ENCODE results near the gene SCNN1B. TPM values are rescaled to one million over a fixed set of nuclear protein-coding genes. Genes with fewer than 3 reads are reported as not detected.

Gene SCNN1B
- total RNA-seq, 1 donor from 2014 or later: not detected

DNA sequence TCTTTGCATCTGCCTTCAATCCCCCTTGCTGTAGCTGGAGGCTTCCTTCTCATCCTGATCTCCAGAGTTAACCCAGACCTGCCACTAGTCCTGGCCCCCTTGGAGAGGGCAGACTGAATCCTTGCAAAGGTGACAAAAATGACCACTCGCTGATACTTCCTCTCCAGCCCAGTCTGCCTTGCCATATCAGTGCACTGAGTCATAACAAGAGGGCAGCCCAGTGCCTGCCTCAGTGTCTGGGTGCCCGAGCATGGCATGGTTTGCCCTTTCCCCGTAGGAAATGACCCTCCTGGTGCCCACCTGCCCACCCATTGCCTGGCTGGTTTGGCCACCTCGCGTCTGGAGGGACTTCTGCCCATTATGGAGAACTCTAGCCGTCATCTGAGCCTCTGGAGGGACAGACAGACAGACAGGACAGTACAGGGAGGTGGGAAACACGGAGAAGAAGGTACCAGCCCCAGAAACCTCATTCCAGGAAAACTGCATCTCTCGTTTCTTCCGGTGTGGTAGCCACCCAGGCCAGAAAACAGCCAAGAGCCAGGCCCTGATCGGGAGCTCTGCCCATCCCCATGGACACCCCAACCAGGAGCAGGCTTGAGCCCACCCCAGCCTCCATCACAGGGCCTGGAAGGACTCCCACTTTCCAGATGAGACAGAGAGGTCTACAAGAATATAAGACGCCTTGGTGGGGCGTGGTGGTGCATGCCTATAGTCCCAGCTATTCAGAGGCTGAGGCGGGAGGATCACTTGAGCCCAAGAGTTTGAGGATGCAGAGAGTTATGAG, 71.5 kb downstream of the SCNN1B start:
- H3K27ac ChIP-seq (replicated peaks): no peak overlapping the region
- peaks cover 56% of the 10 kb centered on the region for H3K27me3 ChIP-seq (ENCODE audit: low read depth)
- TF ChIP-seq, protein P1, sequence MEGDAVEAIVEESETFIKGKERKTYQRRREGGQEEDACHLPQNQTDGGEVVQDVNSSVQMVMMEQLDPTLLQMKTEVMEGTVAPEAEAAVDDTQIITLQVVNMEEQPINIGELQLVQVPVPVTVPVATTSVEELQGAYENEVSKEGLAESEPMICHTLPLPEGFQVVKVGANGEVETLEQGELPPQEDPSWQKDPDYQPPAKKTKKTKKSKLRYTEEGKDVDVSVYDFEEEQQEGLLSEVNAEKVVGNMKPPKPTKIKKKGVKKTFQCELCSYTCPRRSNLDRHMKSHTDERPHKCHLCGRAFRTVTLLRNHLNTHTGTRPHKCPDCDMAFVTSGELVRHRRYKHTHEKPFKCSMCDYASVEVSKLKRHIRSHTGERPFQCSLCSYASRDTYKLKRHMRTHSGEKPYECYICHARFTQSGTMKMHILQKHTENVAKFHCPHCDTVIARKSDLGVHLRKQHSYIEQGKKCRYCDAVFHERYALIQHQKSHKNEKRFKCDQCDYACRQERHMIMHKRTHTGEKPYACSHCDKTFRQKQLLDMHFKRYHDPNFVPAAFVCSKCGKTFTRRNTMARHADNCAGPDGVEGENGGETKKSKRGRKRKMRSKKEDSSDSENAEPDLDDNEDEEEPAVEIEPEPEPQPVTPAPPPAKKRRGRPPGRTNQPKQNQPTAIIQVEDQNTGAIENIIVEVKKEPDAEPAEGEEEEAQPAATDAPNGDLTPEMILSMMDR (IDR thresholded peaks at IDR 0.05; ENCODE audit: borderline replicate concordance): no peak
- no peaks in the 10 kb centered on the region for H3K36me3 ChIP-seq
- H3K9me3 ChIP-seq (replicated peaks): no peaks in the 10 kb centered on the region
- no peak for DNase-seq
- no peak overlapping the region for H3K4me3 ChIP-seq
- intact Hi-C loops (cut with micrococcal nuclease): no loop called here
- no peaks in the 10 kb centered on the region for H3K4me1 ChIP-seq

DNA sequence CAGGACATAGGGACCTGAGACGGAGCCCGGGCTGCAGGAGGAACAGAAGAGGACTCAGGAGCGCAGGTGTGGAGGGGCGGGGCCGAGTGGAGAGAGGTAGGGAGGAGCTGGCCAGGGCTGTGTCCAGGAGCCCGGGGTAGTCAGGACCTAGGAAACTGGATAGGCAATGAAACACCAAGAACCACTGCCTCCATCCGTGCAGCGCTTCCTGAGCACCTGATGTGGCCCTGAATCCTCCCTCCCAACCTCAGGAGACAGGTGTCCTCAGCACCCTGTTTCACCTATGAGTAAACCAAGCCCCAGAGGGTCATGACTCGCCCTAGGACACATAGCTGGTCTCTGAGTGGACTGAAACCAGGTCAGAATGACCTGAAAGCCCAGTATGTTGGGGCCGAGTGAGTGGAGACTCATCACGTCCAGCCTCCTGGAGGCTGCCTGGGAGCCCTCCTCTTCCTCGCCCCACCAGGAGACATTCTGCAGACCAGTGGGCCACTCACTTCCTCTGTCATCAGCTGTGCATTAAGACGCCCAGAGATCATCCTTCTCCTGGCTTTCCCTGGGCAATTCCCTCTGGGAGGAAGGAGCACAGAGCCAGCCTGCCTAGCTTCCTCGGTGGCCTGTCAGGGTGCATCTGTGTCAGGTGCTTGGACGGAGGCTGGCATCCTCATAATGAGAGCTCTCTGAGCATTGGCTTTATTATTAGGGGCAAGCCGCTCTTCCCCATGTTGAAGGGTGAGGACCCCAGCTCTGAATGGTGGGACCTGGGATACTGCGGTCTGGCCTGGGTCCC, 72.8 kb downstream of the SCNN1B start:
- peaks cover 46% of the 10 kb centered on the region for H3K27me3 ChIP-seq (ENCODE audit: low read depth)
- DNase-seq: no peak
- no peak overlapping the region for H3K4me3 ChIP-seq
- TF ChIP-seq, protein P1 (IDR thresholded peaks at IDR 0.05; ENCODE audit: borderline replicate concordance): no peak
- no peaks in the 10 kb centered on the region for H3K4me1 ChIP-seq
- intact Hi-C loops (cut with micrococcal nuclease): no loop called here
- no peaks in the 10 kb centered on the region for H3K36me3 ChIP-seq
- H3K27ac ChIP-seq (replicated peaks): no peak overlapping the region
- no peaks in the 10 kb centered on the region for H3K9me3 ChIP-seq (replicated peaks)

DNA sequence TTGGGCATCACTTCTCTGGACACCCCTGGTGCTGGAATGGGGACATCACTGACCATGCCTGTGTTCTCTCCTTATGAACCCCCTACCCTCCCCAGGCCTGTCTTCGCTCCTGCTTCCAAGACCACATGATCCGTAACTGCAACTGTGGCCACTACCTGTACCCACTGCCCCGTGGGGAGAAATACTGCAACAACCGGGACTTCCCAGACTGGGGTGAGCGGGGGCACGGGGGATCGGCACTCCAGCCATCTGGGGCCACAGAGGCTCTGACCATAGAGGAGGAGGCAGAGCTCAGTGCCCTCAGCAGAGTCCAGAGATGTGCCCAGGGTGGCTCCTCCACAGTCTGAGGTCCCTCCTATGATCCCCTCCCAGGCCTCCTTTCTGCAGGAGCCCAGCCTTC, 73.5 kb downstream of the SCNN1B start:
- intact Hi-C loops (cut with micrococcal nuclease): no loop called here
- H3K4me1 ChIP-seq: no peaks in the 10 kb centered on the region
- TF ChIP-seq, protein P1 (IDR thresholded peaks at IDR 0.05; ENCODE audit: borderline replicate concordance): no peak
- no peak for DNase-seq
- no peak overlapping the region for H3K27ac ChIP-seq (replicated peaks)
- no peaks in the 10 kb centered on the region for H3K9me3 ChIP-seq (replicated peaks)
- peaks cover 40% of the 10 kb centered on the region for H3K27me3 ChIP-seq (ENCODE audit: low read depth)
- no peaks in the 10 kb centered on the region for H3K36me3 ChIP-seq
- no peak overlapping the region for H3K4me3 ChIP-seq

DNA sequence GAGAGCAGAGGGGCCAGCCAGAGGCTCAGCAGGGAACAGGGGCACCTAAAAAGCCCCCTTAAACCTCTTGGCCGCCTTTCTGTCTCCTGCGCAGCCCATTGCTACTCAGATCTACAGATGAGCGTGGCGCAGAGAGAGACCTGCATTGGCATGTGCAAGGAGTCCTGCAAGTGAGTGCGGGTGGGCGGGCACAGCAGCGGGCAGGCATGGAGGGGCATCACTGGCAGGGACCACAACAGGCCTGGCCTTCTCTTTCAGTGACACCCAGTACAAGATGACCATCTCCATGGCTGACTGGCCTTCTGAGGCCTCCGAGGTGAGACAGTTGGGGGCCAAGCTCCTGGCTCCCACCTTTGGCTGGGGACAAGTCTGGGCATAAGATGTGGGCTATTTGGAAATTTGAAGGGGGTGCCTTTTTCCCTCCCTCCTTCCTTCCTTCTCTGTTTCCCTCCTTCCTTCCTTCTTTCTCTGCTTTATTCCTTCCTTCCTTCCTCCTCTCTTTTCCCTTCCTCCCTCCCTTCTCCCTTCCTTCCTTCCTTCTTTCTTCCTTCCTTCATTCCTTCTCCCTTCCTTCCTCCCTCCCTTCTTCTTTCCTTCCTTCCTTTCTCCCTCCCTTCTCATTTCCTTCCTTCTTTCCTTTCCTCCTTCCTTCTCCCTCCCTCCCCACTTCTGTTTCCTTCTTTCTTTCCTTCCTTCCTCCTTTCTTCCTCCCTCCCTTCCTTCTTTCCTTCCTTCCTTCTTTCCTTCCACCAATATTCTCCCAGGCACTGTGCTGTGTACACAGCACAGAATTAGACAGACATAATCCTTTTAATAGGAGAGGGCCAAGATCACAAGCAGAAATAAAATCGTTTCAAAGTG, 75.2 kb downstream of the SCNN1B start:
- no peaks in the 10 kb centered on the region for H3K9me3 ChIP-seq (replicated peaks)
- H3K27ac ChIP-seq (replicated peaks): no peak overlapping the region
- intact Hi-C loops (cut with micrococcal nuclease): no loop called here
- H3K27me3 ChIP-seq (ENCODE audit: low read depth): peaks cover 23% of the 10 kb centered on the region
- TF ChIP-seq, protein P1 (IDR thresholded peaks at IDR 0.05; ENCODE audit: borderline replicate concordance): no peak
- no peak overlapping the region for H3K4me3 ChIP-seq
- H3K4me1 ChIP-seq: no peaks in the 10 kb centered on the region
- DNase-seq: no peak
- H3K36me3 ChIP-seq: no peaks in the 10 kb centered on the region

DNA sequence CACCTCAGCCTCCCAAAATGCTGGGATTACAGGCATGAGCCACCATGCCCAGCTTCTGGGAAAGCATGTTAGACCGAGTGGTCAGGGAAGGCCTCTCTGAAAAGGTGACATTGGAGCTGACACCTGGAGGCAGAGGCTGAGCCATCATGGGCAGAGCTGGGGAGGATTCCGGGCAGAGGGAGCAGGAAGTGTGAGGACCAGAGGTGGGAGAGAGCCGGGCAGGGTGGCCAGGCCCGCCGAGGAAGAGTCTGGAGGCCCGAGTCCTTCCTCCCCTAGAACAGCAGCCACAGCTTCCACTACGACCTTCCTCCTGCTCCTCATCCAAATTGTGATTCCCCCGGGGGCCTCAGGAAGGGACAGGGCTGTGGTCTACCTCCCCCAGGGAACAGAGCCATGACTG, 76.2 kb downstream of the SCNN1B start:
- no peaks in the 10 kb centered on the region for H3K4me1 ChIP-seq
- no peak for DNase-seq
- H3K36me3 ChIP-seq: no peaks in the 10 kb centered on the region
- H3K27me3 ChIP-seq (ENCODE audit: low read depth): peaks cover 16% of the 10 kb centered on the region
- H3K4me3 ChIP-seq: no peak overlapping the region
- TF ChIP-seq, protein P1 (IDR thresholded peaks at IDR 0.05; ENCODE audit: borderline replicate concordance): no peak
- intact Hi-C loops (cut with micrococcal nuclease): no loop called here
- no peaks in the 10 kb centered on the region for H3K9me3 ChIP-seq (replicated peaks)
- no peak overlapping the region for H3K27ac ChIP-seq (replicated peaks)

Measured in left ventricle myocardium inferior (tissue), 1 donor.